ENCODE measurements around the gene WDR88. TPM values are rescaled to one million over a fixed set of nuclear protein-coding genes. Genes with fewer than 3 reads are reported as not detected.

Gene WDR88
- total and polyA plus RNA-seq, 2 of the 4 experiments (the other 2 are of a cell fraction): not detected

- TF ChIP-seq SMC3 (IDR thresholded peaks at IDR 0.05; ENCODE audit: low read depth, low read length) (no peak), MAFK (IDR thresholded peaks at IDR 0.05; ENCODE audit: low read depth, low read length) (no peak), CTCF (conservative IDR thresholded peaks at IDR 0.05; ENCODE audit: low read depth, low read length) (no peak), USF2 (IDR thresholded peaks at IDR 0.05; ENCODE audit: low read depth, low read length) (no peak), CEBPB (IDR thresholded peaks at IDR 0.05; ENCODE audit: low read depth, low read length) (no peak), CHD1 (IDR thresholded peaks at IDR 0.05; ENCODE audit: low read depth, low read length) (no peak), FOS (IDR thresholded peaks at IDR 0.05; ENCODE audit: low read depth, low read length) (no peak), RAD21 (IDR thresholded peaks at IDR 0.05; ENCODE audit: low read length) (no peak), BHLHE40 (IDR thresholded peaks at IDR 0.05; ENCODE audit: low read depth, low read length) (no peak), MXI1 (IDR thresholded peaks at IDR 0.05; ENCODE audit: borderline replicate concordance, low read depth, low read length) (no peak), ELK1 (IDR thresholded peaks at IDR 0.05; ENCODE audit: borderline replicate concordance, low read depth, low read length) (no peak), NFE2L2 (IDR thresholded peaks at IDR 0.05; ENCODE audit: low read depth, low read length) (no peak), RFX5 (IDR thresholded peaks at IDR 0.05; ENCODE audit: low read depth, low read length) (no peak), RCOR1 (IDR thresholded peaks at IDR 0.05; ENCODE audit: insufficient replicate concordance, low read length) (no peak), POLR2A (IDR thresholded peaks at IDR 0.05; ENCODE audit: low read depth, low read length) (no peak), MAZ (IDR thresholded peaks at IDR 0.05; ENCODE audit: borderline replicate concordance, low read depth, low read length) (no peak)
- H3K4me1 ChIP-seq (ENCODE audit: control insufficient read depth, insufficient read depth, low read length): peaks cover 10% of the 10 kb centered on the region
- H4K20me1 ChIP-seq (ENCODE audit: insufficient read depth, low read length): peaks cover 9% of the 10 kb centered on the region
- H2AK9ac ChIP-seq (replicated peaks; ENCODE audit: low read depth, low read length, poor library complexity): no peak overlapping the region
- no TSS peak for BruUV-seq (replicated peaks)
- no peak overlapping the region for H2BK15ac ChIP-seq (ENCODE audit: low read depth, low read length)
- H2BK20ac ChIP-seq (ENCODE audit: low read depth, low read length): no peak overlapping the region
- 98% methylated on average over 7 of the region's 10 CpGs; no CpG with 5 or more reads in 1 of the 2 experiments for WGBS, 2 experiments (ENCODE audit: extremely low coverage in 2 of 2, insufficient read length in 1 of 2)
- ATAC-seq (ENCODE audit: low read depth) (no peak), DNase-seq (no peak)
- H4K91ac ChIP-seq (ENCODE audit: insufficient read depth, low read depth, low read length): no peak overlapping the region
- intact Hi-C loops (cut with micrococcal nuclease) (loop anchor here (5.0 kb wide), 1 partner anchor 203 kb away; the partner anchor contains the start of genes CEP89 and FAAP24), in situ Hi-C loops (cut with MboI; ENCODE audit: low sequenced_read_pairs) (no loop called here), dilution Hi-C loops (cut with HindIII; ENCODE audit: low sequenced_read_pairs, unreplicated experiment) (no loop called here)
- H3K14ac ChIP-seq (replicated peaks; ENCODE audit: low read depth, low read length): no peak overlapping the region
- no peaks in the 10 kb centered on the region for H3K9me3 ChIP-seq (ENCODE audit: control insufficient read depth, insufficient read depth, low read length)
- H2BK120ac ChIP-seq (ENCODE audit: low read depth, low read length): no peak overlapping the region
- ChIA-PET CTCF (interaction anchor here (1.9 kb wide), 1 partner anchor 12 kb away, joined by 7 read pairs; no protein-coding TSS in a partner anchor), POLR2A (ENCODE audit: unreplicated experiment) (no interaction called here)
- H3K9me1 ChIP-seq (ENCODE audit: insufficient read depth, low read length): peaks cover 12% of the 10 kb centered on the region; the same call in 1 of the 2 replicates
- no peak overlapping the region for H2AK5ac ChIP-seq (ENCODE audit: low read depth, low read length)
- H3K4me2 ChIP-seq (ENCODE audit: low read depth, low read length): 0 out of 2 replicates have a peak overlapping the region, but pooled peaks have one; percentile 93
- no peak overlapping the region for H2BK5ac ChIP-seq (ENCODE audit: low read depth, low read length, poor library complexity, severe bottlenecking)
- no peak overlapping the region for H3K27ac ChIP-seq (ENCODE audit: insufficient read depth, low read length)
- H3K23ac ChIP-seq (ENCODE audit: low read depth, low read length): 0 out of 2 replicates have a peak overlapping the region, but pooled peaks have one; percentile 76
- no peaks in the 10 kb centered on the region for H3K27me3 ChIP-seq (ENCODE audit: control insufficient read depth, insufficient read depth, low read length)
- no peak overlapping the region for H2AFZ ChIP-seq (replicated peaks; ENCODE audit: low read length, poor library complexity)
- no peak overlapping the region for H3K56ac ChIP-seq (ENCODE audit: extremely low read depth, insufficient read depth, low read length)
- H4K8ac ChIP-seq (ENCODE audit: low read depth in 2 of 2, low read length in 2 of 2): no peak overlapping the region
- H3K79me1 ChIP-seq (ENCODE audit: low read depth in 1 of 2, low read length in 2 of 2): peaks cover 11 to 23% of the 10 kb centered on the region in 2 experiments
- no peak overlapping the region for H4K5ac ChIP-seq (ENCODE audit: low read depth, low read length)
- H3K18ac ChIP-seq (ENCODE audit: low read depth, low read length): no peak overlapping the region
- H3K9ac ChIP-seq (ENCODE audit: low read depth, low read length): no peak overlapping the region
- no peak overlapping the region for H3K4ac ChIP-seq (ENCODE audit: low read depth, low read length)
- H3K4me3 ChIP-seq (ENCODE audit: insufficient read depth, low read depth, low read length): no peak overlapping the region
- H3K36me3 ChIP-seq (ENCODE audit: control insufficient read depth, insufficient read depth, low read length): no peaks in the 10 kb centered on the region
Measured at GRCh38 chr19:33175156-33175782, 43.4 kb downstream of the WDR88 start.

All from IMR-90 (cell line).